ENCODE results near the gene TREH.
A peak's percentile ranks its signal among the peaks of the same experiment; 100 is the strongest.

TREH gene

GRCh38 chr11:118663902-118664301 is 15.5 kb downstream of the TREH start:
- DNase-seq (ENCODE audit: low read depth in 2 of 2) = no peak

GRCh38 chr11:118663381-118663780 is 16.1 kb downstream of the TREH start:
- DNase-seq (ENCODE audit: low read depth in 2 of 2) = no peak

DNA sequence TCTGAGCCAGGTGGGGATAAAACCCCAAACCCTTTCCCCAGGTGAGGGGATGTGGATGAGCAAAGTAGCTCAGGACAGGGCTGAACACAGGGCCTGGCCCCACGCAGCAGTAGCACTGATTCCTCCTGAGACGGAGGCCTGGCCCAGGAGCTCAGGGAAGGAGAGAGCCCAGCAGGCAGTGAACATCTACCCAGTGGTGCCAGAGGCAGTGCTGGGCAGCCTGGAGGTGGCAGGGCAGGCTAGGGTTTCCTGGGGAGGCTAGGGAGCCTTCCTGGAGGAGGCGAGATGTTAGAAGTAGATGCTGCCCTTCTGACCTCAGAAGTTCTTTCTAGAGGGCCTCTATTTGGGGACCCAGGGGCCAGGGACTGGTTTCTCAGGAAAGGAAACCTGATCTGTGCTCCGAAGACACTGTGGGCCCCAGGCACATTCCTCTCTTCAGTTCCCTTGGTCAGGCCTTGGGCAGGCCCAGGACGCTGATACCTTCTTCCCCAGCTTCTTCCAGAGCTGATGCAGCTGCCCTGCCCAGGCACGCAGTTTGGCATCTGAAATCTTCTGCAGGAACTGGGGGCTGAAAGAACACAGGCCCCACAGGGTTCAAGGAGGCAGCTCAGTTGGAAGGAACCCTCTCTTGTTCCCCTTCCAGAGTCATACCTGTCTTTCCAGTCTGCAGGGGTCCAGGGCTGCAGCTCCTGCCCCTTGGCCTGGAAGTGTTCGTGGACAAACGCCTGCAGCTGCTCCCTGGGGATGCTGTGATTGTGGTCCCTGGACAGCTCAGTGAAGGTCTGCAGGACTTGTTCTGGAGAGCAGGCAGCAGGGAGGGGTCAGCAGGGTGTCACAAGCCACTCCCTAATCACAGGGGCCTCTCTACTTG is 16.8 kb downstream of the TREH start:
- DNase-seq (ENCODE audit: low read depth in 2 of 2) = no peak

DNA sequence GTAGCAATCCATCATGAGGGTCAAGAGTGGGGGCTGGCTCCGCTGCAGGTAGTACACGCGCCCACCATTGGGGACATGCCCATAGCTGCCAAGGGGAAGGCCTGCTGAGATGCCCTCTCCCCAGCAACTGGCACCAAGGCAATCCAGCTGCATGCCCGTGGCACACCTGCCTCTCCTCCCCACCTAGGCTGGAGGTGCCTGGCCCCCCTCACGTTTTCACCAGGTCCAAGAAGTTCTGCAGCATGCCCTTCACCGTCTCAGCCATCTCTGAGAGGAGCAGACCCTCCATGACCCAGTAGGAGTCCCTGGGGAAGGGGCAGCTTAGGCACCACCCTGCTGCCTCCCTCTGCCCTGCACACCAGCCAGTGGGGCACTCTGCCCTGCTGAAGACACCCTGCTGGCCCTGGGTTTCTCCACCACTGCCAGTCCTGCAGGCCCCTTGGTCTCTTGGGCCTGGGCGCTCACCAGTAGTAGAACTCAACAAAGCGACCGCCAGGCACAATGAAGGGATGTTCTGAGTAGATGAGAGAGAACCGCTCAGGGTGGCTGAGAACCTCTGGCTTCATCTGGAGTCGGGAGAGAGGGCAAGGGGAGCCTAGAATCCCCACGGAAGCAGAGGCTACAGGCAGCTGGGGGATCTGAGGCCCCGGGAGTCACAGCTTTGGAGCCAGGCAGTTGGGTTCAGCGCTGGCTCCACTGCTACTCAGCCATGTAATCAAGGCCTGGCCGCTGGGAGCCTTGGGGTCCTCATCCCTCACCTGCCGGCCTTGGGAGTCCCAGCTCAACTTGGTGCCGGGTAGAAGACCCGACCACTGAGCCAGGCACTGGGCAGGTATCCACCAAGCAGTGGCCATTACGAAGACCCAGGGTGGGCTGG is 17.8 kb downstream of the TREH start:
- DNase-seq (ENCODE audit: low read depth in 2 of 2) = no peak

DNA sequence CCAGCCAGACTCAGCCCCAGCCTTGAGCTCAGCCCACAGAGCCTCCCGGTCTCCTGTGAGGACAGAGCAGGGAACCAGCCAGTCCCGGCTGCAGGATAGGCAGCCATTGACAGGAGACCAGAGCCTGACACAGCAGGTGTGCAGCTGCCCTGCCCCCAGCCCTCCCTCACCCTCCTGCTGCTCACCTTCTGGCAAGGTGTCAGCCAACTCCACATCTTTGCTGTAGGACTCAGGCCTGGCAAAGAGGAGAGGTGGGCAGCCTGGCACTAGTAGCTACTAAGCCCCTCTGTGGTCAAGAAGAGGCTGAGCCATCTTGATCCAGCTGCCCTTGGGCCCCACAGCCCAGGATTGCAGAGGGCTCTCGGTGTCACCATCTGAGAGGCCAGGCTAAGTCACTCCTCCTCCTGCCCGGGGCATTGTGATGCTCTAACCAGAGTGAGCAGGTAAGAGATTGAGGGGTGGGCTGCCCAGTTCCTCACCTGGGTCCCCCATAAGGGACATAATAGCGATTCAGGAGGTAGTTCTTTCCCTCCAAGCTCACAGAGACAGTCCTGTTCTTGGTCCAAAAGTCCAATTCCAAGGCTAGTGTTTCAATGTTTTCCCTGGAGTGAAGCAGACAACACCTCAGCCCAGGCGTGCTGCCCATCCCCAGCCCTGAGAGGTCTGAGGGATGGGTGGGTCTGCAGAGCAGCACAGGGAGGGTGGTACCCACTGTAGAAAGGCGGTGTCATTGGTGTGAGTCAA is 18.6 kb downstream of the TREH start:
- DNase-seq (ENCODE audit: low read depth in 2 of 2) = no peak

DNA sequence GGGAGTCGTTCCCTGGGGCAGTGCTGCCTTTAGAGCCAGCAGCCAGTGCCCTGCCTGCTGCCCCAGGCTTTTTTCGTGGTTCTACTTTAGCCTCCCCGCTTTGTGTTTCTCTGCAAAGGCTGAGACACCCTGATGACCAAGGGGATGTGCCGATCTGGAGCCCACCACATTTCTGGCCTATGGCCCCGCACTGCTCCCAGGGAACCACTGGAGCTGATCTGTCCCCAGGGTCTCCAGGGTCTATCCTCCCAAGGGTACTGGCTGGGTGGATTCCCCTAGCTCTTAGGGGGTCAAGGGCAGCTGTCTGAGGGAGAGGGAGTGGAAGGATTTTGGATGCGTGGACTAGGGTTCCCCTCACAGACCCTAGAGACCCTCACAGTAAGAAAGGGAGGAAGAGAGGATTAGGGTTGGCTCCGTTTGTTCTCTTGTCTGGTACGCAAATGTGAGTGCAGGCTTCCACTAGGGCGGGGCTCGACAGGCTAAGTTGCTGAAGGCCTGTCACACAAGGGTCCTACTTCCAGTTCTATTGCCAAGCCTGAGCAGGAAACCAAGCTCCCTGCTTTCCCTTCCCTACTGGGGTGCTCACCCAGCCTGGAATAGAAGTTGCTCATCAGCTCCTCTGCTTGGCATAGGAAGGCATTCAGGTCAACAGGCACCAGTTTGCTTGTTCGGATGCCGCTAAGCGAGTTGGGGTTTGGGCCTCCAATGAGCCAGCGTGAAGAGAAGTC is 19.3 kb downstream of the TREH start:
- DNase-seq (ENCODE audit: low read depth in 2 of 2) = no peak

- DNase-seq (ENCODE audit: low read depth in 2 of 2) = peak; percentile 65 to 78
Measured at GRCh38 chr11:118659314-118659952, 20.0 kb downstream of the TREH start.

DNA sequence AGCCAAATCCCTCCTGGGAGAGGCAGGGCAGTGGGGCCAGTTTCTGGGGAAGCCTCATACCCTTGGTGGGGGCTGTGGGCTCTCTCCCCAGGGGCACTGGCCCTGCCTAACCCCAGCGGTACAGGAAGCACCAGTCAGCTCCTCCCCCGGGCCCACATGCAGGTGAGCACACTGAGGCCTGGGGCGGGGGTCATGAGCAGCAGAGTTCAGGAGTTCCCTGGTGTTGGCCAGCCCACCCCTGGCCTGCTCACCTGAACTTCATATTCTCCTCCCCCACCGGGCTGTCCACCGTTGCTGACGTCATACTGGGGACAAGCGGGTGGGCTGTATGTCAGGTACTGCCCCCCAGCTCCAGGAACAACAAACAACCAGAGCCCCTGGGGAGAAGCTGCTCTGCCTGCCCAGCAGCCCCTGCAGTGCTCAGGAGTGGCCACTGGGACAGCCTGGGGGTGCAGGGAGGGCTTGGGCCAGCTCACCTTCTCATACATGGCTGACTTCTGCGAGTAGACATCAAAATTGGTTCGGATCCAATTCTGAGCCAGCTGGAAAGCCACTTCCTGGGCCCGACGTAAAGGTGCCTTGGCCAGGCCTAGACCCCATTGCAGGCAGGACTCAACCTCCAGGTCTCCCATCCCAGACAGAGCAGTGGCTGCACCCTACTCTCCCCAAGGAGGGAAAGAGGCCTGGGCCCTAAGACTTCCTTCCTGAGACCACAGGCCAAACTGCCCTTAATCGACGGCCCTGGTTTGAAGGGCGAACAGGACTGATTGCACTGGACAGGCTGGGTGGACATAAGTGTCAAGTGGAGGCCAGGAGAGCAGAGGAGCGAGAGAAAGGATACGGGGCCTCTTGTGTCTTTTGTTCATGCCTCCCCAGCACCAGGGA is 20.8 kb downstream of the TREH start:
- DNase-seq (ENCODE audit: low read depth in 2 of 2) = no peak

GRCh38 chr11:118657709-118658428 is 21.6 kb downstream of the TREH start:
- no peak for DNase-seq (ENCODE audit: low read depth in 2 of 2)

GRCh38 chr11:118657238-118657637 is 22.2 kb downstream of the TREH start:
- DNase-seq (ENCODE audit: low read depth in 2 of 2) = no peak

GRCh38 chr11:118656563-118657165 is 22.8 kb downstream of the TREH start:
- no peak for DNase-seq (ENCODE audit: low read depth in 2 of 2)

DNA sequence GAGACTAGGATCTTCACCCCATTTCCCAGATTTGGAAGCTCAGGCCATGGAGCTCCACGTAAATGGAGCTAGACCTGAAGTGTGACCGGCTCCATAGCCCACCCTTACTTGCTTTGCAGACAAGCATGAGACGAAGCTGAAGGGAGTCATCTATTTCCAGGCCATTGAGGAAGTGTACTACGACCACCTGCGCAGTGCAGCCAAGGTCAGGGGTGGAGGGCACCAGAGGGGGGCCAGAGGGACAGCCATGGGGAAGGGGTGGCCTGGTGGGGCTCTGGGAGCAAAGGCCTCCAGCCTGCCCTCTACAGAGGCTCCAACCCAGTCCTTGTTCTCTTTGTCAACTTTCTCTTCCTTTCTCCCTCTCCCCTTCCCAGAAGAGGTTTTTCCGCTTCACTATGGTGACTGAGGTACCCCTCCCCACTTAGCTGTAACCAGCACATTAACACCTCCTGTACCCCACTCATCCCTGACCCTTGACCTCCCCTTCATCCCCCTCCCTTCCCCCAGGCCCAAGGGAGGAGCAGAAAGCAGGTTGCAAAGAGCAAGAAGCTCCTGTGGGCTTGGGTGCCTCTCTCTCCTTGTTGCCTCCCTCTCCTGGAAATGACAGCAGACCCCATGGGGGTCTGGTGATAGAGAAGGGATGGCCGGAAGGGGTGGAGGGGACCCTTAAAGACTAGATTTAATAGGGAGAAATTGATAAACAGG is 23.8 kb downstream of the TREH start:
- DNase-seq (ENCODE audit: low read depth in 2 of 2) = no peak

- DNase-seq (ENCODE audit: low read depth in 2 of 2) = no peak
Measured at GRCh38 chr11:118653684-118654390, 25.6 kb downstream of the TREH start.

DNA sequence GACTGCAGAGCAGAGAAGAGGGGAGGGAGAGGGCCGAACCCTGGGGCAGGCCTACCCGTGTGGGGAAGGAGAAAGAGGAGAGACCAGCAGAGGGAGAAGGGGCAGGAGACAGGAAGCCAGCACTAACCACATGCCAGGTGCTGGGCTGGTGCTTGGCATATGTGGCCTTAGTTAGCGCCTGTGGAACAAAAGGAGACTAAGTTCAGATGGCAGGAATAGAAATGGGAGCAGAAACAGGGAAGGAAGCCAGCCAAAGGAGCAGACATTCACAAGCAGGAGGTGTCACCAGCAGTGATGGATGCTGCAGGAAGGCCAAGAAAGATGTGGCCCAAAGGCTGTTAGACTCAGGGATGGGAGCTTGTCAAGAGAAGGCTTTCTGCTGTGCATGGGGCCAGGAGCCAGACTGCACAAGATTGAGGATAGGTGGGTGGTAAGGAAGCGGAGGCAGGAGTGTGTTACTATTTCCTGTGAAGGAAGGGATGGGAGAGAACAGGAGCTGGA is 26.7 kb downstream of the TREH start:
- no peak for DNase-seq (ENCODE audit: low read depth in 2 of 2)

DNA sequence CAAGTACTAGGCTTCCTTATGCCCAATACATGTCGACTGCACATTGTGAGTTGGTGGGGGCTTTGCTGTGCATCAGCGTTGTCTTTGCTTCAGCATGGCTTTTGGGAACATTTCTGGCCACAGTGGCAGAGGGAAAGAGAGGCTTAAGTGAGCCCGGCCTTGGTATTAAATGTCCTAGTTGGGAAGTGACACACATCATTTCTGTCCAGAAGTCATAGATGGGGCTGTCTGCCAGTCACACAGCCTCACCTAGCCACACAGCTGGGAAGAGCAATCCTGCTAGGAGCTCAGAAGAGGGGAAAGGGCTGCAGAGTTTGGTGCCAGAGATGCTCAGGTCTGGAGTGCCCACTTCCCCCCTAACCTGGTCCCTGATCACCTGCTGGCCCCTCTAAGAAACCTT is 27.6 kb downstream of the TREH start:
- DNase-seq (ENCODE audit: low read depth in 2 of 2) = no peak

- DNase-seq (ENCODE audit: low read depth in 2 of 2) = no peak
Measured at GRCh38 chr11:118650366-118650765, 29.1 kb downstream of the TREH start.

GRCh38 chr11:118649941-118650340 is 29.5 kb downstream of the TREH start:
- no peak for DNase-seq (ENCODE audit: low read depth in 2 of 2)
